IMR-90 (cell line): ENCODE results near the gene CCNYL1. TPM values are rescaled to one million over a fixed set of nuclear protein-coding genes. Genes with fewer than 3 reads are reported as not detected.

ENCODE experiments used
- ATAC-seq: fragments of 200-7000 bp; cut with Tn5 transposase; 2 replicates; pipeline ENCODE4 v1.9.1; 2020; ENCODE audit warnings: low read depth, mild to moderate bottlenecking, moderate library complexity
- BruUV-seq: library from RNA; stranded (reverse); fragments of 400-500 nt; replicated peaks from 2 replicates; lab custom pipeline; 2021; lab: Mats Ljungman, UMichigan
- CTCF ChIA-PET: fragments of 300-600 bp; formaldehyde crosslinking; extraction: SDS; loops from one replicate; lab custom pipeline; 2021; ENCODE audit warnings: antibody characterized with exemption; lab: Yijun Ruan, JAX
- POLR2A ChIA-PET: fragments of 300-600 bp; sonication (Branson Sonifier 250); formaldehyde crosslinking; loops from one replicate; lab custom pipeline; 2022; ENCODE audit warnings: antibody characterized with exemption; ENCODE audit not compliant: unreplicated experiment; lab: Charles Lee
- DNase-seq: peaks from one replicate; pipeline ENCODE4 v3.0.0; 2013
- H2AFZ ChIP-seq: replicated peaks from 2 replicates; pipeline ENCODE3; 2013; ENCODE audit warnings: low read length, mild to moderate bottlenecking; ENCODE audit not compliant: poor library complexity
- H2AK5ac ChIP-seq: 2 replicates; pipeline ENCODE4 v1.6.1; 2013; ENCODE audit warnings: low read depth, low read length, inconsistent platforms
- H2AK9ac ChIP-seq: replicated peaks from 2 replicates; pipeline ENCODE3; 2013; ENCODE audit warnings: mild to moderate bottlenecking, low read depth, low read length, moderate library complexity; ENCODE audit not compliant: poor library complexity
- H2BK120ac ChIP-seq: 2 replicates; pipeline ENCODE4 v1.6.1; 2013; ENCODE audit warnings: low read depth, low read length, inconsistent platforms
- H2BK15ac ChIP-seq: 3 replicates; pipeline ENCODE4 v1.6.1; 2013; ENCODE audit warnings: low read depth, low read length, inconsistent platforms
- H2BK20ac ChIP-seq: 2 replicates; pipeline ENCODE4 v1.6.1; 2013; ENCODE audit warnings: low read depth, mild to moderate bottlenecking, inconsistent platforms, low read length, moderate library complexity
- H2BK5ac ChIP-seq: 2 replicates; pipeline ENCODE4 v1.6.1; 2013; ENCODE audit warnings: mild to moderate bottlenecking, low read depth, low read length, inconsistent platforms; ENCODE audit not compliant: poor library complexity, severe bottlenecking
- H3K14ac ChIP-seq: replicated peaks from 2 replicates; pipeline ENCODE4 v1.6.1; 2013; ENCODE audit warnings: low read depth, low read length, inconsistent platforms
- H3K18ac ChIP-seq: 2 replicates; pipeline ENCODE4 v1.6.1; 2013; ENCODE audit warnings: low read depth, low read length, control low read depth
- H3K23ac ChIP-seq: 2 replicates; pipeline ENCODE4 v1.6.1; 2013; ENCODE audit warnings: low read depth, low read length, inconsistent platforms
- H3K27ac ChIP-seq: 2 replicates; pipeline ENCODE4 v1.5.1; 2013; ENCODE audit warnings: mild to moderate bottlenecking, control low read depth, low read length; ENCODE audit not compliant: insufficient read depth
- H3K27me3 ChIP-seq: 2 replicates; pipeline ENCODE4 v1.6.1; 2013; ENCODE audit warnings: low read length; ENCODE audit not compliant: control insufficient read depth, insufficient read depth
- H3K36me3 ChIP-seq: 2 replicates; pipeline ENCODE4 v1.6.1; 2013; ENCODE audit warnings: low read length, mixed read lengths; ENCODE audit not compliant: control insufficient read depth, insufficient read depth
- H3K4ac ChIP-seq: 2 replicates; pipeline ENCODE4 v1.6.1; 2013; ENCODE audit warnings: low read depth, low read length, inconsistent platforms
- H3K4me1 ChIP-seq: 2 replicates; pipeline ENCODE4 v1.6.1; 2013; ENCODE audit warnings: low read length, mixed read lengths; ENCODE audit not compliant: control insufficient read depth, insufficient read depth
- H3K4me2 ChIP-seq: 2 replicates; pipeline ENCODE4 v1.6.1; 2013; ENCODE audit warnings: low read depth, mild to moderate bottlenecking, control low read depth, low read length, moderate library complexity
- H3K4me3 ChIP-seq: 2 replicates; pipeline ENCODE4 v1.5.1; 2013; ENCODE audit warnings: low read depth, mild to moderate bottlenecking, control low read depth, low read length, moderate library complexity; ENCODE audit not compliant: insufficient read depth
- H3K56ac ChIP-seq: 2 replicates; pipeline ENCODE4 v1.6.1; 2013; ENCODE audit warnings: low read length, inconsistent platforms; ENCODE audit not compliant: insufficient read depth; ENCODE audit errors: extremely low read depth
- H3K79me1 ChIP-seq, 2 experiments: 2 replicates each; pipeline ENCODE4 v1.6.1; 2013; ENCODE audit warnings: low read length in 2 of 2, inconsistent platforms in 1 of 2, low read depth in 1 of 2
- H3K9ac ChIP-seq: 2 replicates; pipeline ENCODE4 v1.6.1; 2013; ENCODE audit warnings: low read depth, low read length, control low read depth
- H3K9me1 ChIP-seq: 2 replicates; pipeline ENCODE4 v1.6.1; 2013; ENCODE audit warnings: low read length, inconsistent platforms; ENCODE audit not compliant: insufficient read depth
- H3K9me3 ChIP-seq: 2 replicates; pipeline ENCODE4 v1.6.1; 2013; ENCODE audit warnings: low read length; ENCODE audit not compliant: control insufficient read depth, insufficient read depth
- H4K20me1 ChIP-seq: 2 replicates; pipeline ENCODE4 v1.6.1; 2013; ENCODE audit warnings: low read length, inconsistent platforms; ENCODE audit not compliant: insufficient read depth
- H4K5ac ChIP-seq: 2 replicates; pipeline ENCODE4 v1.6.1; 2013; ENCODE audit warnings: mild to moderate bottlenecking, low read depth, low read length, control low read depth
- H4K8ac ChIP-seq, 2 experiments: 2 replicates each; pipeline ENCODE4 v1.6.1; 2013; ENCODE audit warnings: low read depth in 2 of 2, low read length in 2 of 2, control low read depth in 1 of 2, inconsistent platforms in 1 of 2
- H4K91ac ChIP-seq: 2 replicates; pipeline ENCODE4 v1.6.1; 2013; ENCODE audit warnings: low read depth, low read length, inconsistent platforms; ENCODE audit not compliant: insufficient read depth
- BHLHE40 ChIP-seq: fragments of 150-350 bp; IDR thresholded peaks from 2 replicates; pipeline ENCODE4 v1.6.1; 2016; ENCODE audit warnings: mild to moderate bottlenecking, low read depth, low read length
- CEBPB ChIP-seq: IDR thresholded peaks from 2 replicates; pipeline ENCODE4 v1.6.1; 2012; ENCODE audit warnings: low read depth, low read length, improper control_type of control experiment
- CHD1 ChIP-seq: IDR thresholded peaks from 2 replicates; pipeline ENCODE4 v1.6.1; 2012; ENCODE audit warnings: low read depth, low read length, improper control_type of control experiment
- CTCF ChIP-seq: conservative IDR thresholded peaks from 2 replicates; pipeline ENCODE4 v1.5.1; 2012; ENCODE audit warnings: mild to moderate bottlenecking, low read depth, low read length, improper control_type of control experiment
- ELK1 ChIP-seq: fragments of 150-350 bp; IDR thresholded peaks from 2 replicates; pipeline ENCODE4 v1.6.1; 2016; ENCODE audit warnings: low read depth, mild to moderate bottlenecking, low read length, moderate library complexity, borderline replicate concordance
- FOS ChIP-seq: fragments of 150-350 bp; IDR thresholded peaks from 2 replicates; pipeline ENCODE4 v1.6.1; 2016; ENCODE audit warnings: low read depth, low read length
- MAFK ChIP-seq: IDR thresholded peaks from 2 replicates; pipeline ENCODE4 v1.6.1; 2012; ENCODE audit warnings: low read depth, low read length, improper control_type of control experiment
- MAZ ChIP-seq: IDR thresholded peaks from 2 replicates; pipeline ENCODE4 v1.6.1; 2012; ENCODE audit warnings: low read depth, mild to moderate bottlenecking, low read length, improper control_type of control experiment, moderate library complexity, borderline replicate concordance
- POLR2A ChIP-seq: IDR thresholded peaks from 2 replicates; pipeline ENCODE4 v1.6.1; 2012; ENCODE audit warnings: mild to moderate bottlenecking, low read depth, low read length
- RAD21 ChIP-seq: IDR thresholded peaks from 2 replicates; pipeline ENCODE4 v1.6.1; 2012; ENCODE audit warnings: low read length, improper control_type of control experiment
- RCOR1 ChIP-seq: IDR thresholded peaks from 2 replicates; pipeline ENCODE4 v1.6.1; 2012; ENCODE audit warnings: mild to moderate bottlenecking, low read length, improper control_type of control experiment; ENCODE audit not compliant: insufficient replicate concordance
- RFX5 ChIP-seq: IDR thresholded peaks from 2 replicates; pipeline ENCODE4 v1.8.0; 2012; ENCODE audit warnings: low read depth, mild to moderate bottlenecking, low read length, moderate library complexity
- SMC3 ChIP-seq: fragments of 150-350 bp; IDR thresholded peaks from 2 replicates; pipeline ENCODE4 v1.6.1; 2016; ENCODE audit warnings: low read depth, mild to moderate bottlenecking, antibody characterized with exemption, low read length, moderate library complexity
- USF2 ChIP-seq: fragments of 150-350 bp; IDR thresholded peaks from 2 replicates; pipeline ENCODE4 v1.6.1; 2017; ENCODE audit warnings: mild to moderate bottlenecking, antibody characterized with exemption, low read length, low read depth
- WGBS, 2 experiments: methylation state at CpG; one replicate each; pipeline versions ENCODE4 v1.1.5 to v1.1.7; 2013; ENCODE audit warnings: missing lambda C conversion rate in 2 of 2; ENCODE audit not compliant: insufficient read length in 1 of 2; ENCODE audit errors: extremely low coverage in 2 of 2; 5-methylcytosine and 5-hydroxymethylcytosine counted together
- dilution Hi-C: fragments of 300-500 bp; cut with HindIII; formaldehyde crosslinking; loops from one replicate; pipeline ENCODE4 v1.14.3; 2018; ENCODE audit warnings: low sequenced_read_pairs; ENCODE audit not compliant: unreplicated experiment
- in situ Hi-C: fragments of 300-500 bp; cut with MboI; formaldehyde crosslinking; loops from 3 replicates; pipeline ENCODE4 v1.14.3; 2019; ENCODE audit warnings: low sequenced_read_pairs, inconsistent platforms, mixed read lengths
- intact Hi-C: fragments of 100-400 bp; cut with micrococcal nuclease; formaldehyde crosslinking; loops from 2 replicates; pipeline ENCODE4 v1.10.0; 2022
- polyA plus RNA-seq, 3 experiments: library from polyadenylated mRNA; depleted of rRNA; stranded (reverse); fragments of >200 nt; gene quantifications; 2 replicates each; pipeline ENCODE4 v1.2.3, GENCODE V29; 2012; ENCODE audit warnings: low replicate concordance in 1 of 3
- total RNA-seq: library from RNA; depleted of rRNA; stranded (reverse); fragments of >200 nt; gene quantifications from 2 replicates; pipeline ENCODE4 v1.2.3, GENCODE V29; 2012

CCNYL1 gene
- total and polyA plus RNA-seq, 2 of the 4 experiments (the other 2 are of a cell fraction): 5.4 to 7.3 TPM

- H3K4me3 ChIP-seq: no peak overlapping the region
- H2AK9ac ChIP-seq: no peak overlapping the region
- no peak overlapping the region for H2BK15ac ChIP-seq
- peaks cover 12% of the 10 kb centered on the region for H3K4me1 ChIP-seq
- no peak overlapping the region for H2BK20ac ChIP-seq
- no peaks in the 10 kb centered on the region; the same call in none of the 2 replicates for H3K36me3 ChIP-seq
- intact Hi-C loops (loop anchor here (10.0 kb wide), 1 partner anchor 945 kb away; no protein-coding TSS in a partner anchor), dilution Hi-C loops (no loop called here), in situ Hi-C loops (loop anchor here (5.0 to 25.0 kb wide), 4 partner anchors 285 to 963 kb away; partner anchors contain the start of genes IDH1 and PIKFYVE)
- H3K27ac ChIP-seq: no peak overlapping the region
- peaks cover 0 to 7% of the 10 kb centered on the region in 2 experiments; a peak in 2 of 4 replicates for H3K79me1 ChIP-seq
- H3K9ac ChIP-seq: no peak overlapping the region
- BruUV-seq: no TSS peak
- no peak overlapping the region for H2BK5ac ChIP-seq
- H3K18ac ChIP-seq: no peak overlapping the region
- H4K20me1 ChIP-seq: peaks cover 8% of the 10 kb centered on the region; the same call in 1 of the 2 replicates
- peak; percentile 67 for ATAC-seq
- no peak overlapping the region for H3K23ac ChIP-seq
- no peak overlapping the region for H2AK5ac ChIP-seq
- no peaks in the 10 kb centered on the region for H3K27me3 ChIP-seq
- no peak overlapping the region for H4K5ac ChIP-seq
- no peak overlapping the region for H2AFZ ChIP-seq
- POLR2A ChIA-PET: no interaction called here
- no peak overlapping the region for H2BK120ac ChIP-seq
- peaks cover 8% of the 10 kb centered on the region for H3K9me1 ChIP-seq
- no peak overlapping the region for H3K4ac ChIP-seq
- H3K56ac ChIP-seq: no peak overlapping the region
- H3K14ac ChIP-seq: no peak overlapping the region
- no peaks in the 10 kb centered on the region for H3K9me3 ChIP-seq
- peak; percentile 71 for DNase-seq
- peak overlapping the region; percentile 26; the same call in 1 of the 2 replicates for H3K4me2 ChIP-seq
- H4K91ac ChIP-seq: no peak overlapping the region
- WGBS, 2 experiments: no CpG with 5 or more reads among the region's 2 CpGs
- no peak overlapping the region for H4K8ac ChIP-seq
- CTCF ChIA-PET: interaction anchor here (0.6 to 2.8 kb wide), 7 partner anchors 11 to 984 kb away, joined by 3 to 20 read pairs (median 3); partner anchors contain the start of gene FASTKD2
- TF ChIP-seq USF2 (no peak), BHLHE40 (no peak), MAFK (no peak), MAZ (no peak), RAD21 (no peak), RCOR1 (no peak), CHD1 (no peak), CEBPB (no peak), POLR2A (no peak), SMC3 (no peak), RFX5 (no peak), FOS (no peak), ELK1 (no peak), CTCF (no peak)
Measured at GRCh38 chr2:207749873-207750272, 38.4 kb downstream of the CCNYL1 start.
